CD4-positive, alpha-beta T cell treated with Interleukin-15 for 4 hours (primary cell): ENCODE results near the gene TEX264.
A peak's percentile ranks its signal among the peaks of the same experiment; 100 is the strongest.
"Not testable (repeated sequence)": the region's sequence is repeated elsewhere in the genome, so short reads cannot be mapped to it uniquely, and the experiment has no call there.

Source experiments
- DNase-seq: peaks from one replicate; pipeline ENCODE4 v3.0.0-alpha.2; 2020; ENCODE audit warnings: low spot score

TEX264 gene

GRCh38 chr3:51670823-51671733 is at the start of gene TEX264:
Gene TEX264 (plus strand): TSS chr3:51671252. CDS start chr3:51674305, 3,053 bp downstream.
- peak; percentile 94 for DNase-seq

- no peak for DNase-seq
Observed at GRCh38 chr3:51622413-51622812, 48.6 kb upstream of the TEX264 start.

GRCh38 chr3:51622868-51623267 is 48.2 kb upstream of the TEX264 start:
- DNase-seq, result no peak

GRCh38 chr3:51630513-51630912 is 40.5 kb upstream of the TEX264 start:
- no peak for DNase-seq

- DNase-seq, result no peak
Observed at GRCh38 chr3:51637144-51637940, 33.7 kb upstream of the TEX264 start.

- DNase-seq, result peak; percentile 10
Observed at GRCh38 chr3:51637941-51638471, 33.0 kb upstream of the TEX264 start.

- DNase-seq, result no peak
Observed at GRCh38 chr3:51642462-51642861, 28.6 kb upstream of the TEX264 start.

- DNase-seq, result no peak
Observed at GRCh38 chr3:51646091-51646490, 25.0 kb upstream of the TEX264 start.

GRCh38 chr3:51652103-51652502 is 18.9 kb upstream of the TEX264 start:
- not testable (repeated sequence) for DNase-seq

GRCh38 chr3:51653409-51653808 is 17.6 kb upstream of the TEX264 start:
- not testable (repeated sequence) for DNase-seq

- no peak for DNase-seq
Observed at GRCh38 chr3:51657234-51657633, 13.8 kb upstream of the TEX264 start.

- no peak for DNase-seq
Observed at GRCh38 chr3:51659942-51660341, 11.1 kb upstream of the TEX264 start.

GRCh38 chr3:51662456-51662855 is 8.6 kb upstream of the TEX264 start:
- DNase-seq, result no peak

GRCh38 chr3:51668756-51669155 is 2.3 kb upstream of the TEX264 start:
- no peak for DNase-seq

- DNase-seq, result peak; percentile 80
Observed at GRCh38 chr3:51669241-51670052, 1.6 kb upstream of the TEX264 start.

- peak; percentile 31 for DNase-seq
Observed at GRCh38 chr3:51670053-51670822, 814 bp upstream of the TEX264 start.

GRCh38 chr3:51671734-51672475 is 853 bp downstream of the TEX264 start:
- peak; percentile 48 for DNase-seq

- no peak for DNase-seq
Observed at GRCh38 chr3:51673181-51673801, 2.2 kb downstream of the TEX264 start.

- no peak for DNase-seq
Observed at GRCh38 chr3:51673802-51674654, 3.0 kb downstream of the TEX264 start.
